ENCODE measurements around the gene CYFIP2. TPM values are rescaled to one million over a fixed set of nuclear protein-coding genes. Genes with fewer than 3 reads are reported as not detected.

The CYFIP2 gene
- total and polyA plus RNA-seq, 2 of the 8 experiments (the other 6 are each of a cell fraction or from before 2014, with no cell fraction given), result 45.1 to 80.6 TPM

- no peak overlapping the region for H3K18ac ChIP-seq (ENCODE audit: extremely low read depth, low read length)
- POLR2A ChIA-PET (ENCODE audit: partially characterized antibody), result no interaction called here
- H3K27me3 ChIP-seq (replicated peaks in 1 of 4; ENCODE audit: control insufficient read depth in 3 of 4, extremely low read depth in 1 of 4, insufficient read depth in 3 of 4, low read length in 3 of 4), result no peaks in the 10 kb centered on the region
- no peak overlapping the region for H3K9ac ChIP-seq (replicated peaks in 1 of 4; ENCODE audit: extremely low read depth in 1 of 4, low read depth in 3 of 4, low read length in 3 of 4)
- no peak overlapping the region for H2AFZ ChIP-seq (ENCODE audit: low read length)
- H3K23ac ChIP-seq (ENCODE audit: insufficient read length), result no peak overlapping the region
- H3K4me2 ChIP-seq (ENCODE audit: insufficient read depth in 1 of 2, low read depth in 2 of 2, low read length in 2 of 2), result no peak overlapping the region
- H3K27ac ChIP-seq (ENCODE audit: low read depth, low read length), result no peak overlapping the region
- H3K23me2 ChIP-seq (ENCODE audit: low read depth, low read length), result peaks cover 7% of the 10 kb centered on the region; the same call in 1 of the 2 replicates
- no peak overlapping the region for H4K8ac ChIP-seq (ENCODE audit: extremely low read depth, insufficient read depth, low read length)
- H3K4me3 ChIP-seq (ENCODE audit: extremely low read depth in 1 of 4, insufficient read depth in 2 of 4, low read depth in 3 of 4, low read length in 4 of 4), result no peak overlapping the region
- no peak overlapping the region for H3K14ac ChIP-seq (ENCODE audit: insufficient read length)
- no peak overlapping the region for H3K4ac ChIP-seq (replicated peaks; ENCODE audit: insufficient read length, low read depth, low read length)
- FAIRE-seq (no peak), DNase-seq (ENCODE audit: low read depth in 1 of 2, low spot score in 2 of 2) (no peak)
- peaks cover 3 to 13% of the 10 kb centered on the region in 2 experiments for H4K20me1 ChIP-seq (replicated peaks in 1 of 2; ENCODE audit: control insufficient read depth in 1 of 2, insufficient read depth in 2 of 2, low read length in 2 of 2)
- H3K9me3 ChIP-seq (ENCODE audit: insufficient read depth in 2 of 2, low read depth in 1 of 2, low read length in 1 of 2), result no peaks in the 10 kb centered on the region
- CTCF ChIA-PET (ENCODE audit: partially characterized antibody), result no interaction called here
- no peak overlapping the region for H2BK120ac ChIP-seq (replicated peaks; ENCODE audit: low read depth, low read length)
- H4K91ac ChIP-seq (replicated peaks; ENCODE audit: insufficient read length, low read length), result no peak overlapping the region
- no peaks in the 10 kb centered on the region for H3K36me3 ChIP-seq (ENCODE audit: control insufficient read depth in 2 of 4, insufficient read depth in 4 of 4, low read length in 3 of 4)
- H3K79me1 ChIP-seq (ENCODE audit: low read depth, low read length), result peaks cover 10% of the 10 kb centered on the region
- WGBS, 2 experiments (ENCODE audit: extremely low coverage in 1 of 2, insufficient coverage in 1 of 2, insufficient read length in 1 of 2, insufficient replicate concordance in 2 of 2, low coverage in 1 of 2, low lambda C conversion rate in 2 of 2, missing lambda C conversion rate in 1 of 2), result 79% methylated on average over 3 of the region's 3 CpGs; no CpG with 5 or more reads in 1 of the 2 experiments
- peaks cover 0 to 75% of the 10 kb centered on the region in 2 experiments; a peak in 2 of 4 replicates for H3K79me2 ChIP-seq (ENCODE audit: control insufficient read depth in 1 of 2, insufficient read depth in 2 of 2, low read length in 2 of 2)
- H2BK5ac ChIP-seq (ENCODE audit: low read depth, low read length), result no peak overlapping the region
- H2BK12ac ChIP-seq (ENCODE audit: low read depth, low read length), result no peak overlapping the region
- no peak overlapping the region for H3K56ac ChIP-seq (replicated peaks; ENCODE audit: insufficient read length, low read depth, low read length)
- H3K4me1 ChIP-seq (replicated peaks in 1 of 4; ENCODE audit: control insufficient read depth in 3 of 4, insufficient read depth in 4 of 4, low read length in 3 of 4), result peaks cover 6 to 19% (median 11%) of the 10 kb centered on the region in 4 experiments
- H2AK5ac ChIP-seq (ENCODE audit: low read depth, low read length), result no peak overlapping the region
- no peak overlapping the region for H4K5ac ChIP-seq (ENCODE audit: insufficient read length, low read depth, low read length)
- H2BK15ac ChIP-seq (ENCODE audit: low read length), result no peak overlapping the region
- no peak overlapping the region for H2BK20ac ChIP-seq (ENCODE audit: low read length)
- TF ChIP-seq HDAC6 (IDR thresholded peaks at IDR 0.05; ENCODE audit: low read depth, low read length), result no peak
- TF ChIP-seq E2F6 (IDR thresholded peaks at IDR 0.05), result no peak
- TF ChIP-seq MAX (IDR thresholded peaks at IDR 0.05), result no peak
- no peak for TF ChIP-seq CREB1 (IDR thresholded peaks at IDR 0.05)
- TF ChIP-seq BRCA1 (IDR thresholded peaks at IDR 0.05; ENCODE audit: low read depth, low read length), result no peak
These were observed 4.8 kb downstream of the CYFIP2 start for GRCh38 chr5:157270771-157271170.

Measured in H1 (cell line).